ENCODE data around the gene SIK3. TPM values are rescaled to one million over a fixed set of nuclear protein-coding genes. Genes with fewer than 3 reads are reported as not detected.

The SIK3 gene
- total RNA-seq, 2 donors from 2014 or later = 26.2 to 77.6 TPM

DNA sequence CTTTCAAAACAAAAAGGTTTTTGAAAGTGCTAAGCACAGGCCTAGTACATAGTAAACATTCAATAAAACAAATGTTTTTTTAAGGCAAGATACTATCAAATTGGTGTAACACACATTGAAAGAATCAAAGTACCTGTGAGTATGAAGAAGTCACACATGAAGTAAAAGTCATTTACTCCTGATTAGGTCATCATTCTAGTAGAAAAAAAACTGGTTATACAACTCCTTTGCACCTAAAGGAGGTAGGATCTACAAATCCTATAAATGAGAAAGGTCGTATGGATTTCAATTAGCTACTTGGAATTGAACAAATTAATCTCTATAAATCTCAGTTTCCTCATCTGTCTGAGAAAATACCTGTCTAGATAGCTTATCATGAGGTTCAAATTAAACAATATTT lies 80.8 kb downstream of the SIK3 start:
- intact Hi-C loops (cut with DNase I) = no loop called here
- H3K4me1 ChIP-seq (replicated peaks) = no peaks in the 10 kb centered on the region
- H3K36me3 ChIP-seq = no peaks in the 10 kb centered on the region
- TF ChIP-seq, protein P1, sequence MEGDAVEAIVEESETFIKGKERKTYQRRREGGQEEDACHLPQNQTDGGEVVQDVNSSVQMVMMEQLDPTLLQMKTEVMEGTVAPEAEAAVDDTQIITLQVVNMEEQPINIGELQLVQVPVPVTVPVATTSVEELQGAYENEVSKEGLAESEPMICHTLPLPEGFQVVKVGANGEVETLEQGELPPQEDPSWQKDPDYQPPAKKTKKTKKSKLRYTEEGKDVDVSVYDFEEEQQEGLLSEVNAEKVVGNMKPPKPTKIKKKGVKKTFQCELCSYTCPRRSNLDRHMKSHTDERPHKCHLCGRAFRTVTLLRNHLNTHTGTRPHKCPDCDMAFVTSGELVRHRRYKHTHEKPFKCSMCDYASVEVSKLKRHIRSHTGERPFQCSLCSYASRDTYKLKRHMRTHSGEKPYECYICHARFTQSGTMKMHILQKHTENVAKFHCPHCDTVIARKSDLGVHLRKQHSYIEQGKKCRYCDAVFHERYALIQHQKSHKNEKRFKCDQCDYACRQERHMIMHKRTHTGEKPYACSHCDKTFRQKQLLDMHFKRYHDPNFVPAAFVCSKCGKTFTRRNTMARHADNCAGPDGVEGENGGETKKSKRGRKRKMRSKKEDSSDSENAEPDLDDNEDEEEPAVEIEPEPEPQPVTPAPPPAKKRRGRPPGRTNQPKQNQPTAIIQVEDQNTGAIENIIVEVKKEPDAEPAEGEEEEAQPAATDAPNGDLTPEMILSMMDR (IDR thresholded peaks at IDR 0.05) = no peak
- no peak for TF ChIP-seq POLR2AphosphoS5 (IDR thresholded peaks at IDR 0.05)
- 74% methylated on average over 1 of the region's 1 CpG for WGBS
- no peaks in the 10 kb centered on the region for H3K27me3 ChIP-seq (replicated peaks; ENCODE audit: insufficient read depth)
- H3K27ac ChIP-seq = no peak overlapping the region
- H3K9me3 ChIP-seq = no peaks in the 10 kb centered on the region
- no peak overlapping the region for H3K4me3 ChIP-seq
- DNase-seq (ENCODE audit: low spot score) = no peak

DNA sequence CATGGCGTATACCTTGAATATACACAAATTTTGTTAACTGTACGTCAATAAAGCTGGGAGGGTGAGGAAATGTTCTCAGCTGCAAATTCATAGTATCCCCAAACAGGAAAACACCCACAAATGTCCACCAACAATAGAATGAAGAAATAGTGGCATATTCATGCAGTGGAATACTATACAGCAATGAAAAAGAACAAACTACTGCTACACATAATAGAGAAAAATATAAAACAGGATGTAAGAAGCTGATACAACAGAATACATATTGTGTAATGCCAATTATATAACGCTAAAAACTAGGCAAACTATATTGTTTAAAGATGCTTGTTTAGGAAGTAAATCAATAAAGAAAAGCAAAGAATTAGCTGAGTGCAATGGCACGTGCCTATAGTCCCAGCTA lies 81.5 kb downstream of the SIK3 start:
- no peak overlapping the region for H3K27ac ChIP-seq
- no peaks in the 10 kb centered on the region for H3K4me1 ChIP-seq (replicated peaks)
- H3K27me3 ChIP-seq (replicated peaks; ENCODE audit: insufficient read depth) = no peaks in the 10 kb centered on the region
- no peak overlapping the region for H3K4me3 ChIP-seq
- intact Hi-C loops (cut with DNase I) = no loop called here
- DNase-seq (ENCODE audit: low spot score) = no peak
- no peaks in the 10 kb centered on the region for H3K9me3 ChIP-seq
- no peaks in the 10 kb centered on the region for H3K36me3 ChIP-seq
- TF ChIP-seq, protein P1 (IDR thresholded peaks at IDR 0.05) = no peak
- TF ChIP-seq POLR2AphosphoS5 (IDR thresholded peaks at IDR 0.05) (no peak), POLR2A (IDR thresholded peaks at IDR 0.05) (no peak)
- 97% methylated on average over 4 of the region's 4 CpGs for WGBS

- Histone ChIP-seq H3K4me3 (no peak overlapping the region), H3K4me1 (replicated peaks) (no peaks in the 10 kb centered on the region), H3K9me3 (no peaks in the 10 kb centered on the region), H3K27ac (no peak overlapping the region), H3K27me3 (replicated peaks; ENCODE audit: insufficient read depth) (no peaks in the 10 kb centered on the region), H3K36me3 (no peaks in the 10 kb centered on the region)
- intact Hi-C loops (cut with DNase I) = no loop called here
- 100% methylated on average over 5 of the region's 6 CpGs for WGBS
- TF ChIP-seq, protein P1 (IDR thresholded peaks at IDR 0.05) = no peak
- no peak for TF ChIP-seq POLR2A (IDR thresholded peaks at IDR 0.05)
- TF ChIP-seq POLR2AphosphoS5 (IDR thresholded peaks at IDR 0.05) = no peak
- no peak for DNase-seq (ENCODE audit: low spot score)
These were observed 82.0 kb downstream of the SIK3 start for GRCh38 chr11:117016246-117016645.

DNA sequence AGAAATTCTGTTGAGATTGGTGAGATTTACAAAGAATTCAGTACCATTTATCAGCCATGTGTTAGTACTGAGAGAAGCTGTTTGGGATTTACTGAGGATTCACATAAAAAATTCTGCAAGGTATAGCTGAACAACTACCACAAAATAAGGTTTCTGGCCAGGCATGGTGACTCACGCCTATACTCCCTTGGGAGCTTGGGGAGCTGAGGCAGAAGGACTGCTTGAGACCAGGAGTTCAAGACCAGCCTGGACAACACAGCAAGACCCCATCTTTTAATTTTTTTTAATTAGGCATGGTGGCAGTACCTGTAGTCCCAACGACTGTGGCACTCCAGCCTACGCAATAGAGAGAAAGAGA lies 86.7 kb downstream of the SIK3 start:
- intact Hi-C loops (cut with DNase I) = no loop called here
- no peak overlapping the region for H3K4me3 ChIP-seq
- H3K36me3 ChIP-seq = no peaks in the 10 kb centered on the region
- no peaks in the 10 kb centered on the region for H3K9me3 ChIP-seq
- no peaks in the 10 kb centered on the region for H3K4me1 ChIP-seq (replicated peaks)
- DNase-seq (ENCODE audit: low spot score) = no peak
- H3K27ac ChIP-seq = no peak overlapping the region
- 97% methylated on average over 3 of the region's 3 CpGs for WGBS
- TF ChIP-seq POLR2A (IDR thresholded peaks at IDR 0.05) = no peak
- TF ChIP-seq, protein P1 (IDR thresholded peaks at IDR 0.05) = no peak
- TF ChIP-seq POLR2AphosphoS5 (IDR thresholded peaks at IDR 0.05) = no peak
- H3K27me3 ChIP-seq (replicated peaks; ENCODE audit: insufficient read depth) = no peaks in the 10 kb centered on the region

DNA sequence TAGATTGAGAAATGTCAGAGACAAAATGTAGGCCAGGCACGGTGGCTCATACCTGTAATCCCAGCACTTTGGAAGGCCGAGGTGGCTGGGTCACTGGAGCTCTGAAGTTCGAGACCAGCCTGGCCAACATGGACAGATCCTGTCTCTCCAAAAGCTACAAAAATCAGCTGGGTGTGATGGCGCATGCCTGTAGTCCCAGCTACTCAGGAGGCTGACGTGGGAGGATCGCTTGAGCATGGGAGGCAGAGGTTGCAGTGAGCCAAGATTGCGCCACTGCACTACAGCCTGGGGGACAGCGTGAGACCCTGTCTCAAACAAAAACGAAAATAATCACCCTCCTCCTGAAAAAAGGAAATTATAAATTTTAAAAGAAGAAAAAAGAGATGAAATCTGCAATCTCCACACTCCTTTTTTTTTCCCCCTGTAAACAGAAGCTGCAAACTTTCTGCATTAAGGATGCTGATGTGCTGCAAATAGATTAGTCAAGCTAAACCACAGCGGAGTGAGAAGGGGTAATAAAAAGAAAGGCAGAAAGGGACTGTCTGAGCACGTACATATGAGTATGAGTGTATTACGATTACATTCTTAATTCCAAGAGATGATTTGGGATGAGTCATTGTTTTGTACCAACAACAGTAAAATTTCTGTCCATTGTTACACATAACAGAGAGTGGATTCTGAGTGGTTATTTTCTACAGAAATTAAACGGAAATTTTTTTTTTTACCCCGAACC lies 87.3 kb downstream of the SIK3 start:
- Histone ChIP-seq H3K9me3 (no peaks in the 10 kb centered on the region), H3K27me3 (replicated peaks; ENCODE audit: insufficient read depth) (no peaks in the 10 kb centered on the region), H3K36me3 (no peaks in the 10 kb centered on the region), H3K4me1 (replicated peaks) (no peaks in the 10 kb centered on the region), H3K4me3 (no peak overlapping the region), H3K27ac (no peak overlapping the region)
- 85% methylated on average over 14 of the region's 14 CpGs for WGBS
- no peak for TF ChIP-seq POLR2AphosphoS5 (IDR thresholded peaks at IDR 0.05)
- TF ChIP-seq POLR2A (IDR thresholded peaks at IDR 0.05) = no peak
- TF ChIP-seq, protein P1 (IDR thresholded peaks at IDR 0.05) = no peak
- intact Hi-C loops (cut with DNase I) = no loop called here
- DNase-seq (ENCODE audit: low spot score) = no peak

All from prostate gland (tissue), 2 donors.